ENCODE data around the gene STK4. TPM values are rescaled to one million over a fixed set of nuclear protein-coding genes. Genes with fewer than 3 reads are reported as not detected.

Gene STK4
- total RNA-seq, 1 donor from 2014 or later: 25.8 TPM

DNA sequence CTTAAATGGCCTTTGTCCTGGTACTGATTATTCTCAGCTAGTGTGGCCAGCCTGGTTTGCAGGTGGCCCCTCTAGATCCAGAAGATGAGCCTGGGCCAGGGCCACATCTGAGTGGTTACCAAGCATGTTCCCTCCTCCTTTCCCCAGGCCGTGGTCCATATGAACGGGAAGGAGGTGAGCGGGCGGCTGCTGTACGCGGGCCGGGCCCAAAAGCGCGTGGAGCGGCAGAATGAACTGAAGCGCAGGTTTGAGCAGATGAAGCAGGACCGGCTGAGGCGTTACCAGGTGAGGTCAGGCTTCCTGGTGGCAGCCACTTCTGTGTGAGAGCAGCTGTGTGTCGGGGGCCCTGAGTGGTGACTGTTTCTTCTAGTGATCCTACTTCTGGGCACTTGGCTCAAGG, 44.9 kb upstream of the STK4 start:
- Histone ChIP-seq H3K36me3 (peaks cover 0 to 7% of the 10 kb centered on the region in 2 donors), H3K27ac (no peak overlapping the region), H3K9me3 (no peaks in the 10 kb centered on the region), H3K4me3 (no peak overlapping the region), H3K27me3 (no peaks in the 10 kb centered on the region), H3K4me1 (no peaks in the 10 kb centered on the region)
- intact Hi-C loops (cut with DNase I): no loop called here
- TF ChIP-seq POLR2A (IDR thresholded peaks at IDR 0.05) (no peak), POLR2AphosphoS5 (IDR thresholded peaks at IDR 0.05; ENCODE audit: insufficient read depth in 1 of 2, low read depth in 1 of 2) (no peak)
- TF ChIP-seq, protein P1, sequence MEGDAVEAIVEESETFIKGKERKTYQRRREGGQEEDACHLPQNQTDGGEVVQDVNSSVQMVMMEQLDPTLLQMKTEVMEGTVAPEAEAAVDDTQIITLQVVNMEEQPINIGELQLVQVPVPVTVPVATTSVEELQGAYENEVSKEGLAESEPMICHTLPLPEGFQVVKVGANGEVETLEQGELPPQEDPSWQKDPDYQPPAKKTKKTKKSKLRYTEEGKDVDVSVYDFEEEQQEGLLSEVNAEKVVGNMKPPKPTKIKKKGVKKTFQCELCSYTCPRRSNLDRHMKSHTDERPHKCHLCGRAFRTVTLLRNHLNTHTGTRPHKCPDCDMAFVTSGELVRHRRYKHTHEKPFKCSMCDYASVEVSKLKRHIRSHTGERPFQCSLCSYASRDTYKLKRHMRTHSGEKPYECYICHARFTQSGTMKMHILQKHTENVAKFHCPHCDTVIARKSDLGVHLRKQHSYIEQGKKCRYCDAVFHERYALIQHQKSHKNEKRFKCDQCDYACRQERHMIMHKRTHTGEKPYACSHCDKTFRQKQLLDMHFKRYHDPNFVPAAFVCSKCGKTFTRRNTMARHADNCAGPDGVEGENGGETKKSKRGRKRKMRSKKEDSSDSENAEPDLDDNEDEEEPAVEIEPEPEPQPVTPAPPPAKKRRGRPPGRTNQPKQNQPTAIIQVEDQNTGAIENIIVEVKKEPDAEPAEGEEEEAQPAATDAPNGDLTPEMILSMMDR (IDR thresholded peaks at IDR 0.05): no peak
- no peak for DNase-seq (ENCODE audit: extremely low spot score in 2 of 2)

DNA sequence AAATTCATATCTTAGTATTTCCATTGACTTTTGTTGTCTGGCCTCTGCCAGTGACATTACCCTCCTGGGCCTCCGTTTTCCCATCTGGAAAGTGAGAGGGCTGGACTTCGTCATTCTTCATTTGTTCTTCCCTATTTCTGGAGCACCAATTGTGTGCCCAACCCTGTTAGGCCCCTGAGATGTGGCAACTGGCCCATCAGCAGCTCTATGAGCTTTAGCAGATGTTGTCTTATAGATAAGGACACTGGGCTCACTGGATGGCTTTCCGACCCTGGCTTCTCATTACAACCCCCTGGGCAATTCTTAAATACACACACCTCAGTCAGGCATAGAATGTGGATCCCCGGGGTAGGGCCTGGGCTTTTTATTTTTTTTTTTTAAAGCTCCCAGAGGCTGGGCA, 41.8 kb upstream of the STK4 start:
- Histone ChIP-seq H3K36me3 (peaks cover 0 to 7% of the 10 kb centered on the region in 2 donors), H3K27me3 (no peaks in the 10 kb centered on the region), H3K4me3 (no peak overlapping the region), H3K27ac (no peak overlapping the region), H3K4me1 (no peaks in the 10 kb centered on the region), H3K9me3 (no peaks in the 10 kb centered on the region)
- intact Hi-C loops (cut with DNase I): no loop called here
- TF ChIP-seq POLR2A (IDR thresholded peaks at IDR 0.05) (no peak), POLR2AphosphoS5 (IDR thresholded peaks at IDR 0.05; ENCODE audit: insufficient read depth in 1 of 2, low read depth in 1 of 2) (no peak)
- TF ChIP-seq, protein P1 (IDR thresholded peaks at IDR 0.05): no peak
- no peak for DNase-seq (ENCODE audit: extremely low spot score in 2 of 2)

DNA sequence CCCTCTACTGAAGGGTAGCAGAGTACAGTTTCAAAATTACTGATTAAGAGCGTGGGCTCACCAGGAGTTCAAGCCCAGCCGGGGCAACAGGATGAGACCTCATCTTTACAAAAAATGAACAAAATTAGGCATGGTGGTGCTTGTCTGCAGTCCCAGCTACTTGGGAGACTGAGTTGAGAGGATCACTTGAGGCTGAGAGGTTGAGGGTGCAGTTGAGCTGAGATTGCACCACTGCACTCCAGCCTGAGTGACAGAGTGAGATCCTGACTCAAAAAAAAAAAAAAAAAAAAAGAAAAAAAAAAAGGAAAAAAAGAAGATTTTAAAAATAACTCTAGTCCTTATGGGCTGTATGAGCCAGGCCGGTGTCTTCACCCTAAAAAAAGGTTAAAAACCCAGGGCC, 37.7 kb upstream of the STK4 start:
- no peaks in the 10 kb centered on the region for H3K4me1 ChIP-seq
- no peaks in the 10 kb centered on the region for H3K27me3 ChIP-seq
- no peak overlapping the region for H3K4me3 ChIP-seq
- no peak overlapping the region for H3K27ac ChIP-seq
- H3K36me3 ChIP-seq: no peaks in the 10 kb centered on the region
- intact Hi-C loops (cut with DNase I): no loop called here
- TF ChIP-seq POLR2A (IDR thresholded peaks at IDR 0.05) (no peak), POLR2AphosphoS5 (IDR thresholded peaks at IDR 0.05; ENCODE audit: insufficient read depth in 1 of 2, low read depth in 1 of 2) (no peak)
- TF ChIP-seq, protein P1 (IDR thresholded peaks at IDR 0.05): no peak
- DNase-seq (ENCODE audit: extremely low spot score in 2 of 2): no peak
- H3K9me3 ChIP-seq: no peaks in the 10 kb centered on the region

DNA sequence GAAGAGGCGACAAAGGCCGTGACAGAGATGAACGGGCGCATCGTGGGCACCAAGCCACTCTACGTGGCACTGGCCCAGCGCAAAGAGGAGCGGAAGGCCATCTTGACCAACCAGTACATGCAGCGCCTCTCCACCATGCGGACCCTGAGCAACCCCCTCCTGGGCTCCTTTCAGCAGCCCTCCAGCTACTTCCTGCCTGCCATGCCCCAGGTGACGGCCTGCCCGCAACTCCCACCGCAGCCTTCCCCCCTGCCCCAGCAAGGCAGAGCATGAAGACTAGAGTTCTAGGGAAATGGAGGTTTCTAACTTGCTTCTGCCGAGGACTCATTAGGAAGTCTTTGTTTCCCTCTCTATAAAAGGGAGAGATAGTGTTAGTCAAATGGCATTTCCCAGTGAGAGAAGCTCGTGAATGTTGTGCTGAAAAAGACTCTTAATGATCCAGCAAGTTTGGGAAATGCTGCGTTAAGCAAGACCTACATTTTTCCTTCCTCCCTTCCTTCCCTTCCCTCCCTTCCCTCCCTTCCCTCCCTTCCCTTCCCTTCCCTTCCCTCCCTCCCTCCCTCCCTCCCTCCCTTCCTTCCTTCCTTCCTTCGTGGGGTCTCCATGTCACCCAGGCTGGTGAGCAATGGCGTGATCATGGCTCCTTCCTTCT, 35.7 kb upstream of the STK4 start:
- H3K27me3 ChIP-seq: no peaks in the 10 kb centered on the region
- DNase-seq (ENCODE audit: extremely low spot score in 2 of 2): no peak
- intact Hi-C loops (cut with DNase I): no loop called here
- H3K4me3 ChIP-seq: no peak overlapping the region
- H3K36me3 ChIP-seq: no peaks in the 10 kb centered on the region
- no peaks in the 10 kb centered on the region for H3K9me3 ChIP-seq
- H3K27ac ChIP-seq: no peak overlapping the region
- H3K4me1 ChIP-seq: no peaks in the 10 kb centered on the region
- TF ChIP-seq POLR2AphosphoS5 (IDR thresholded peaks at IDR 0.05; ENCODE audit: insufficient read depth in 1 of 2, low read depth in 1 of 2) (no peak), POLR2A (IDR thresholded peaks at IDR 0.05) (no peak)
- TF ChIP-seq, protein P1 (IDR thresholded peaks at IDR 0.05): no peak

DNA sequence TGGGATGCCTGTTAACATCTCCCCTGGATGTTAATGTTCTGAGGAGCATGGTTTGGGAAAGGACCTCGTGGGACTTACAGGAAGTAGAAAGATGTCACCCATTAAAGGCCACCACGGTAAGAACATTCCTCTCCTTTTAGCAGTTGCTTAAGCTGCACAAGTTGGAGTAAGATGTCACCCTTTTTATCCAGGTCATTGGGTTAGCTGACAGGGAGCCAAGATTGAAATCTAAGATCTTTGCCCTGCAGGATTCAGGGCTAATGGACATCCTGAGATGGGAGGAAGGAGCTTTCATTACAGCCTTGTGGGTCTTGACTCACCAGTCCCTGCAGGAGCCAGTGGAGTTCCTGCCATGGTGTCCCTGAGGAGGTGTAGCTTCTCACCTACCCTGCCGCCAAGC, 34.4 kb upstream of the STK4 start:
- H3K36me3 ChIP-seq: no peaks in the 10 kb centered on the region
- intact Hi-C loops (cut with DNase I): no loop called here

More for the DNA sequence above, 34.4 kb upstream of the STK4 start:
- DNase-seq (ENCODE audit: extremely low spot score in 2 of 2): no peak
- Histone ChIP-seq H3K4me1 (no peaks in the 10 kb centered on the region), H3K4me3 (no peak overlapping the region), H3K27ac (no peak overlapping the region), H3K27me3 (no peaks in the 10 kb centered on the region), H3K9me3 (no peaks in the 10 kb centered on the region)
- TF ChIP-seq POLR2AphosphoS5 (IDR thresholded peaks at IDR 0.05; ENCODE audit: insufficient read depth in 1 of 2, low read depth in 1 of 2) (no peak), POLR2A (IDR thresholded peaks at IDR 0.05) (no peak)
- TF ChIP-seq, protein P1 (IDR thresholded peaks at IDR 0.05): no peak

All from vagina (tissue), 2 donors.